Epithelial cell of esophagus (primary cell): Measurements from ENCODE around the gene LMNA.
A peak's percentile ranks its signal among the peaks of the same experiment; 100 is the strongest.

Experiments used
- DNase-seq: peaks from one replicate; pipeline ENCODE4 v3.0.0; 2010; ENCODE audit warnings: low read depth
- H3K4me3 ChIP-seq: 2 replicates; pipeline ENCODE4 v1.5.1; 2011; ENCODE audit warnings: mild to moderate bottlenecking, low read length, control low read depth
- TF ChIP-seq, protein P1 (sequence below): IDR thresholded peaks from 2 replicates; pipeline ENCODE4 v1.5.1; 2011; ENCODE audit warnings: low read depth, mild to moderate bottlenecking, low read length, control low read depth, inconsistent platforms; ENCODE audit not compliant: insufficient read depth; ENCODE audit errors: missing control alignments

Gene LMNA

DNA sequence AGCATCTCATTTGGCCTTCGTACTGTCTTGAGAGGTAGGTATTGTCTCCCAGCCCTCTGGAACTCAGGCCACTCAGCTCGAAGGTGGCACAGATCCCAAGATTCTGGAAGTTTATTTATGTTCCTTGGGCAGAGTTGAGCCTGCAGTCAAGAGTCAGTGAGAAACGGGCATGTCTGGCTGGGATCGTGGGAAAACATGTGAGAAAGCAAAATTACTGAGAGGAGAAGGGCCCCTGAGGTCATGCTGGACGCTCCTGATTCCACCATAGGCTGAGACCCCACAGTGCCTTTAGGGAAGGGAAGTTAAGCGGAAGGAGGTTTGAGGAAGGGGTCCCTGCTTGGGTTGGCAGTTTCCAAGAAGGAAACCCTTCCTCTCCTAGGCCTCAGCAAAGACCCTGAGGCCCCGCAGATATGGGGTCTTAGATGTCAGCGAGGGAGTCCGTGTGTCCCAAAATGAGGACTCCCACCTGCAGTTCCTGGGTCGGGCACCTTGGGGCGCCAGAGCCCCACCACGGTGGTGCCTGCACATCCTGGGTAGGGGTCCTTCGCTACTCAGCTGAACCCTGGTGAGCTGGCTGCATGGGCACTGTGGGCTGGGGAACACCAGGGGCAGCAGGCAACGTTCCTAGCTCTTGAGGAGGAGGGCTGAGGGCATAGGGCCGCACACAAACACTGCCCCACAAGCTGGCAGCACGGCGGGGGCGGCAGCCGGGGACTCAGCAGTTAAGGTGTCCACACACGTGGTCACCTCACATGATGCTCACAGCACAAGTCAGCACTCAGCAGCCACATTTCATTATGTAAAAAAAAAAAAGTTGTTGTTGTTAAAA, 26.6 kb downstream of the LMNA start:
- TF ChIP-seq, protein P1, sequence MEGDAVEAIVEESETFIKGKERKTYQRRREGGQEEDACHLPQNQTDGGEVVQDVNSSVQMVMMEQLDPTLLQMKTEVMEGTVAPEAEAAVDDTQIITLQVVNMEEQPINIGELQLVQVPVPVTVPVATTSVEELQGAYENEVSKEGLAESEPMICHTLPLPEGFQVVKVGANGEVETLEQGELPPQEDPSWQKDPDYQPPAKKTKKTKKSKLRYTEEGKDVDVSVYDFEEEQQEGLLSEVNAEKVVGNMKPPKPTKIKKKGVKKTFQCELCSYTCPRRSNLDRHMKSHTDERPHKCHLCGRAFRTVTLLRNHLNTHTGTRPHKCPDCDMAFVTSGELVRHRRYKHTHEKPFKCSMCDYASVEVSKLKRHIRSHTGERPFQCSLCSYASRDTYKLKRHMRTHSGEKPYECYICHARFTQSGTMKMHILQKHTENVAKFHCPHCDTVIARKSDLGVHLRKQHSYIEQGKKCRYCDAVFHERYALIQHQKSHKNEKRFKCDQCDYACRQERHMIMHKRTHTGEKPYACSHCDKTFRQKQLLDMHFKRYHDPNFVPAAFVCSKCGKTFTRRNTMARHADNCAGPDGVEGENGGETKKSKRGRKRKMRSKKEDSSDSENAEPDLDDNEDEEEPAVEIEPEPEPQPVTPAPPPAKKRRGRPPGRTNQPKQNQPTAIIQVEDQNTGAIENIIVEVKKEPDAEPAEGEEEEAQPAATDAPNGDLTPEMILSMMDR, result peak; percentile 61
- no peak for DNase-seq
- H3K4me3 ChIP-seq, result no peak overlapping the region

DNA sequence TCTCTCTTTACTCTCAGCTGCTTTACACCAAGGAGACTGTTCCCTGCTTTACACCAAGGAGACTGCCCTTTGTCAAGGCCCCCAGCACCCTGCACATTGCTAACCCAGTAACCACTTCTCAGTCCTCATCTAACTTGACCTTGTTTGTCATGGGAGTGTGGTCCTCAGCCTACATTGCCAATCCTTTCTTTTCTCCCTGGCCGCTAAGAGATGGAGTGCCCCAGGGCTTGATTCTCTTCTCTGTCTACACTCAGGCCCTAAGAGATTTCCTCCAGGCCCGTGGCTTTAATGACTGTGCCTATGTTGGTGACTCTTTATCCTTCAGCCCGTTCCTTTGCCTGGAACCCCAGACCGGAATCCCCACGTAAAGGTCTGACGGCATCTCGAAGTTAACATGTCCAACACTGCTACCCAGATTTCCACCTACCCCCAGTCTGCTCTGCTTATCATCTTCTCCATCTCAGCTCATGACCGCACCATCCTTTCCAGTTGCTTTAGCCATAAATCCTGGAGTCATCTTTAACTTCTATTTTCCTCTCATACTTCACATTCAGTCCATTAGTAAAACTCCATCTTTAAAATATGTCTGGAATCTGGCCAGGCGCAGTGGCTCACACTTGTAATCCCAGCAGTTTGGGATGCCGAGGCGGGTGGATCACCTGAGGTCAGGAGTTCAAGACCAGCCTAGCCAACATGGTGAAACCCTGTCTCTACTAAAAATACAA, 29.4 kb downstream of the LMNA start:
- TF ChIP-seq, protein P1, result no peak
- no peak for DNase-seq
- no peak overlapping the region for H3K4me3 ChIP-seq

- TF ChIP-seq, protein P1, result no peak
- H3K4me3 ChIP-seq, result no peak overlapping the region
- DNase-seq, result no peak
Observed at GRCh38 chr1:156144742-156145141, 30.2 kb downstream of the LMNA start.

- H3K4me3 ChIP-seq, result no peak overlapping the region
- no peak for DNase-seq
- TF ChIP-seq, protein P1, result no peak
Observed at GRCh38 chr1:156145650-156146019, 31.1 kb downstream of the LMNA start.

GRCh38 chr1:156146020-156146768, 31.7 kb downstream of the LMNA start:
- H3K4me3 ChIP-seq, result no peak overlapping the region
- TF ChIP-seq, protein P1, result peak; percentile 68
- DNase-seq, result peak; percentile 93

- no peak overlapping the region for H3K4me3 ChIP-seq
- DNase-seq, result no peak
- TF ChIP-seq, protein P1, result no peak
Observed at GRCh38 chr1:156146769-156147405, 32.4 kb downstream of the LMNA start.
